ENCODE results near the gene LMF1.

DNA sequence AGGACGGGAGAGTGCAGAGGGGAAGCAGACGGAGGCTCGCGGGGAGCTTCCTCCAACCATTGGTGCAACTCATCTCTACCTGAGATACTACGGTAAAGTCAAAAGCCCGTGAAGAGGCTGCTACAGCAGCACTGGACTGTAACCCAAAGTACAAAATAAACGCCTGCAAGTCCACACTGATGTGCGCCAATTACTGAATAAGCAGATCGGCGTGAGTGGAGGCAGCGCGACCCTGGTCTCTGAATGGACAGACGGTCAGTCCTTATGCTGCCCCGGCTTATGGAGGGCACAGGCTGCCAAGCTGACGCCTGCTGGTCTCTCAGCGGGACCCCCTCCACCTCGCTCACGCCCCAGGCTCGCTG lies 58.5 kb downstream of the LMF1 start:
- no peak for TF ChIP-seq POLR2A (IDR thresholded peaks at IDR 0.05; ENCODE audit: low read length)
- no peak for TF ChIP-seq GATA1 (IDR thresholded peaks at IDR 0.05; ENCODE audit: low read depth, low read length)
